CD14-positive monocyte (primary cell): ENCODE measurements around the gene AP2M1. TPM values are rescaled to one million over a fixed set of nuclear protein-coding genes. Genes with fewer than 3 reads are reported as not detected.

Experiments
- DNase-seq, 3 donors: peaks; one replicate each; pipeline ENCODE4 v3.0.0-alpha.2; 2011 to 2022
- H2AFZ ChIP-seq: 2 replicates; pipeline ENCODE4 v1.6.0; 2012; ENCODE audit warnings: mild to moderate bottlenecking, low read depth, low read length, inconsistent platforms; ENCODE audit not compliant: insufficient read depth, poor library complexity, severe bottlenecking
- H3K27ac ChIP-seq, 2 donors: 1 replicate in 1 of 2; 2 replicates in 1 of 2; pipeline ENCODE4 v1.5.1; 2012 to 2013; ENCODE audit warnings: low read length in 2 of 2, control low read depth in 1 of 2, inconsistent platforms in 1 of 2, low read depth in 1 of 2, mild to moderate bottlenecking in 1 of 2
- H3K27me3 ChIP-seq, 2 donors: one replicate each; pipeline versions ENCODE4 v1.6.0 to v1.6.1; 2011 to 2013; ENCODE audit warnings: low read length in 2 of 2; ENCODE audit not compliant: control insufficient read depth in 2 of 2, insufficient read depth in 2 of 2
- H3K36me3 ChIP-seq, 2 donors: replicated peaks in 1 of 2; 1 replicate in 1 of 2; 2 replicates in 1 of 2; pipeline versions ENCODE4 v1.5.1 to v1.6.1; 2012 to 2013; ENCODE audit warnings: low read length in 2 of 2, control low read depth in 1 of 2, inconsistent platforms in 1 of 2, mild to moderate bottlenecking in 1 of 2; ENCODE audit not compliant: insufficient read depth in 2 of 2, control insufficient read depth in 1 of 2
- H3K4me1 ChIP-seq, 2 donors: 1 replicate in 1 of 2; 2 replicates in 1 of 2; pipeline versions ENCODE4 v1.5.1 to v1.6.1; 2012 to 2013; ENCODE audit warnings: low read length in 2 of 2, control low read depth in 1 of 2, inconsistent platforms in 1 of 2, mild to moderate bottlenecking in 1 of 2, moderate library complexity in 1 of 2; ENCODE audit not compliant: insufficient read depth in 2 of 2, control insufficient read depth in 1 of 2
- H3K4me2 ChIP-seq: replicated peaks from 2 replicates; pipeline ENCODE3; 2012; ENCODE audit warnings: low read length, moderate library complexity, mild to moderate bottlenecking; ENCODE audit not compliant: poor library complexity, severe bottlenecking; ENCODE audit errors: extremely low read depth
- H3K4me3 ChIP-seq, 3 experiments: fragments of 200-600 bp in 1 of 3; sonication (generic) in 1 of 3; replicated peaks in 1 of 3; 1 replicate in 2 of 3; 2 replicates in 1 of 3; pipeline ENCODE4 v1.5.1; 2011 to 2013; ENCODE audit warnings: low read length in 3 of 3, mild to moderate bottlenecking in 3 of 3, control low read depth in 2 of 3, low read depth in 2 of 3, inconsistent platforms in 1 of 3, moderate library complexity in 1 of 3
- H3K79me2 ChIP-seq: 2 replicates; pipeline ENCODE4 v1.6.0; 2012; ENCODE audit warnings: mild to moderate bottlenecking, control low read depth, inconsistent platforms, low read length, moderate library complexity; ENCODE audit not compliant: insufficient read depth
- H3K9ac ChIP-seq: 2 replicates; pipeline ENCODE4 v1.6.0; 2017; ENCODE audit warnings: low read length, mild to moderate bottlenecking; ENCODE audit not compliant: insufficient read depth, poor library complexity, severe bottlenecking
- H3K9me3 ChIP-seq, 2 donors: replicated peaks in 1 of 2; 1 replicate in 1 of 2; 2 replicates in 1 of 2; pipeline versions ENCODE4 v1.5.1 to v1.6.1; 2012 to 2013; ENCODE audit warnings: low read length in 2 of 2, control low read depth in 1 of 2; ENCODE audit not compliant: control insufficient read depth in 1 of 2, insufficient read depth in 1 of 2
- H4K20me1 ChIP-seq: 2 replicates; pipeline ENCODE4 v1.6.0; 2012; ENCODE audit warnings: mild to moderate bottlenecking, low read length, control low read depth, moderate library complexity; ENCODE audit not compliant: insufficient read depth
- H3K27ac Mint-ChIP-seq, 7 donors: one replicate each; pipeline ENCODE4 v1.8.0; 2020; ENCODE audit warnings: mild to moderate bottlenecking in 7 of 7, mixed read lengths in 7 of 7, moderate library complexity in 6 of 7, inconsistent platforms in 2 of 7
- H3K27me3 Mint-ChIP-seq, 3 donors: one replicate each; pipeline ENCODE4 v1.8.0; 2021 to 2022; ENCODE audit warnings: low read depth in 3 of 3, mild to moderate bottlenecking in 3 of 3, mixed read lengths in 3 of 3, moderate library complexity in 3 of 3, inconsistent platforms in 1 of 3
- H3K36me3 Mint-ChIP-seq, 2 donors: one replicate each; pipeline ENCODE4 v1.8.0; 2020; ENCODE audit warnings: mixed read lengths in 2 of 2, inconsistent platforms in 1 of 2, mild to moderate bottlenecking in 1 of 2
- H3K4me1 Mint-ChIP-seq: one replicate; pipeline ENCODE4 v1.8.0; 2020; ENCODE audit warnings: mild to moderate bottlenecking, mixed read lengths
- H3K4me3 Mint-ChIP-seq, 2 donors: one replicate each; pipeline ENCODE4 v1.8.0; 2020; ENCODE audit warnings: mild to moderate bottlenecking in 2 of 2, mixed read lengths in 2 of 2, moderate library complexity in 1 of 2
- H3K9me3 Mint-ChIP-seq, 7 donors: one replicate each; pipeline ENCODE4 v1.8.0; 2020 to 2022; ENCODE audit warnings: mixed read lengths in 7 of 7, mild to moderate bottlenecking in 6 of 7, moderate library complexity in 6 of 7, inconsistent platforms in 2 of 7
- WGBS: methylation state at CpG from one replicate; pipeline ENCODE4 v1.1.5; 2013; ENCODE audit warnings: missing lambda C conversion rate; ENCODE audit not compliant: insufficient coverage; 5-methylcytosine and 5-hydroxymethylcytosine counted together
- intact Hi-C, 2 donors: fragments of 100-400 bp; cut with micrococcal nuclease; formaldehyde crosslinking; loops; one replicate each; pipeline versions ENCODE4 v1.15.0 to v1.15.1; 2023
- polyA plus RNA-seq, 3 donors: library from polyadenylated mRNA; depleted of rRNA in 1 of 3; unstranded in 2 of 3; stranded (reverse) in 1 of 3; fragments of 300-500 nt in 2 of 3; fragments of >200 nt in 1 of 3; fragmentation: Illumina TruSeq in 2 of 3; gene quantifications; 1 replicate in 2 of 3; 2 replicates in 1 of 3; pipeline ENCODE4 v1.2.3, GENCODE V29; 2012 to 2021
- TF ChIP-seq, protein P1 (sequence below): fragments of 200-600 bp; IDR thresholded peaks from one replicate; pipeline ENCODE4 v1.8.0; 2022; ENCODE audit warnings: antibody characterized with exemption, mild to moderate bottlenecking

The AP2M1 gene
- polyA plus RNA-seq, 3 donors = 283 to 327 (median 295) TPM

DNA sequence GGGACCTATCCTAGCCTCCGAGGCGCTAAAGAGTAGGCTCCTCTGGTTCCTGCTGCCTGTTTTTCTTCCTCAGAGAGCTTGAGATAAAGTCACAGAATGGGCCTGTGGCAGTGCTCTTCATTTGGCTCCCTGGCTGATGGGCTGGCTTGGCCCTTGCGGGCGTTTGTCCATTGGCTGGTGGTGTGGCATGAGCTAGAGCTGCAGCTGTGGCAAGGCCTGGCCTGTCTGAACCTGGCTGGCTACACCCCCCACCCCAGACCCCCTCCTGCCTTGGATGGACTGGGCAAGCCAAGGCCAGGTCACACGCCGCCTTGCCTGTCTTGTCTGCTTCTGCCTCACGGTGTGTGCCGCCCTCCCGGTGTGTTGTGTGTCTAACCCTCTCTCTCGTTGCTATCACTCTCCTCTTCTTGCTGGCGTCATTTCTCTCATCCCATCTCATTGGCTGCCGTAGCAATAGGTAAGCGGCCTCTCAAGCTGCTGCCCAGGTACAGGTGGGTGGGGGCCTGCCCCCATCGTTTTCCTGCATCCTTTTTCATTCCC lies 3.2 kb downstream of the AP2M1 start:
- Mint-ChIP-seq H3K4me1 (peaks cover 36% of the 10 kb centered on the region), H3K36me3 (peaks cover 51 to 57% of the 10 kb centered on the region in 2 donors), H3K27ac (peak overlapping the region in 3 of 7 donors; percentile 30 to 77 (median 36)), H3K4me3 (peak overlapping the region in 1 of 2 donors; percentile 37), H3K27me3 (no peaks in the 10 kb centered on the region), H3K9me3 (no peaks in the 10 kb centered on the region)
- peaks cover 40% of the 10 kb centered on the region for H4K20me1 ChIP-seq
- DNase-seq = no peak
- no peaks in the 10 kb centered on the region for H3K9me3 ChIP-seq
- H3K36me3 ChIP-seq = peaks cover 60% of the 10 kb centered on the region in 2 donors
- intact Hi-C loops = loop anchor here in 1 of 2 donors (5.0 kb wide), 1 partner anchor 156 kb away; no protein-coding TSS in a partner anchor
- no peak overlapping the region for H2AFZ ChIP-seq
- H3K9ac ChIP-seq = no peak overlapping the region
- no peak overlapping the region for H3K4me3 ChIP-seq
- no peaks in the 10 kb centered on the region for H3K27me3 ChIP-seq
- TF ChIP-seq, protein P1, sequence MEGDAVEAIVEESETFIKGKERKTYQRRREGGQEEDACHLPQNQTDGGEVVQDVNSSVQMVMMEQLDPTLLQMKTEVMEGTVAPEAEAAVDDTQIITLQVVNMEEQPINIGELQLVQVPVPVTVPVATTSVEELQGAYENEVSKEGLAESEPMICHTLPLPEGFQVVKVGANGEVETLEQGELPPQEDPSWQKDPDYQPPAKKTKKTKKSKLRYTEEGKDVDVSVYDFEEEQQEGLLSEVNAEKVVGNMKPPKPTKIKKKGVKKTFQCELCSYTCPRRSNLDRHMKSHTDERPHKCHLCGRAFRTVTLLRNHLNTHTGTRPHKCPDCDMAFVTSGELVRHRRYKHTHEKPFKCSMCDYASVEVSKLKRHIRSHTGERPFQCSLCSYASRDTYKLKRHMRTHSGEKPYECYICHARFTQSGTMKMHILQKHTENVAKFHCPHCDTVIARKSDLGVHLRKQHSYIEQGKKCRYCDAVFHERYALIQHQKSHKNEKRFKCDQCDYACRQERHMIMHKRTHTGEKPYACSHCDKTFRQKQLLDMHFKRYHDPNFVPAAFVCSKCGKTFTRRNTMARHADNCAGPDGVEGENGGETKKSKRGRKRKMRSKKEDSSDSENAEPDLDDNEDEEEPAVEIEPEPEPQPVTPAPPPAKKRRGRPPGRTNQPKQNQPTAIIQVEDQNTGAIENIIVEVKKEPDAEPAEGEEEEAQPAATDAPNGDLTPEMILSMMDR = no peak
- H3K27ac ChIP-seq = peak overlapping the region in 1 of 2 donors; percentile 84
- H3K4me1 ChIP-seq = peaks cover 27 to 33% of the 10 kb centered on the region in 2 donors
- H3K4me2 ChIP-seq = no peak overlapping the region
- WGBS = 98% methylated on average over 8 of the region's 14 CpGs
- peaks cover 49% of the 10 kb centered on the region for H3K79me2 ChIP-seq

- H3K36me3 Mint-ChIP-seq = peaks cover 57 to 65% of the 10 kb centered on the region in 2 donors
- H3K27ac Mint-ChIP-seq = peak overlapping the region in 1 of 7 donors; percentile 77
- H3K4me3 Mint-ChIP-seq = no peak overlapping the region
- peaks cover 36% of the 10 kb centered on the region for H3K4me1 Mint-ChIP-seq
- Histone ChIP-seq H3K4me1 (peaks cover 27 to 33% of the 10 kb centered on the region in 2 donors), H4K20me1 (peaks cover 40% of the 10 kb centered on the region), H3K4me3 (no peak overlapping the region), H3K27ac (peak overlapping the region in 1 of 2 donors; percentile 84), H3K9ac (no peak overlapping the region), H3K79me2 (peaks cover 49% of the 10 kb centered on the region), H2AFZ (no peak overlapping the region), H3K9me3 (no peaks in the 10 kb centered on the region), H3K4me2 (no peak overlapping the region), H3K27me3 (no peaks in the 10 kb centered on the region), H3K36me3 (peaks cover 68% of the 10 kb centered on the region in 2 donors)
- no peak for DNase-seq
- 96% methylated on average over 11 of the region's 13 CpGs for WGBS
- H3K27me3 Mint-ChIP-seq = no peaks in the 10 kb centered on the region
- no peaks in the 10 kb centered on the region for H3K9me3 Mint-ChIP-seq
- intact Hi-C loops = loop anchor here in 1 of 2 donors (5.0 kb wide), 1 partner anchor 156 kb away; no protein-coding TSS in a partner anchor
- TF ChIP-seq, protein P1 = no peak
Observed at GRCh38 chr3:184178521-184179138, 4.0 kb downstream of the AP2M1 start.
